ENCODE measurements around the gene ADARB2. TPM values are rescaled to one million over a fixed set of nuclear protein-coding genes. Genes with fewer than 3 reads are reported as not detected.
"Not testable (repeated sequence)": the region's sequence is repeated elsewhere in the genome, so short reads cannot be mapped to it uniquely, and the experiment has no call there.

The ADARB2 gene
- total RNA-seq, 2 donors from 2014 or later = 8.0 to 12.2 TPM

DNA sequence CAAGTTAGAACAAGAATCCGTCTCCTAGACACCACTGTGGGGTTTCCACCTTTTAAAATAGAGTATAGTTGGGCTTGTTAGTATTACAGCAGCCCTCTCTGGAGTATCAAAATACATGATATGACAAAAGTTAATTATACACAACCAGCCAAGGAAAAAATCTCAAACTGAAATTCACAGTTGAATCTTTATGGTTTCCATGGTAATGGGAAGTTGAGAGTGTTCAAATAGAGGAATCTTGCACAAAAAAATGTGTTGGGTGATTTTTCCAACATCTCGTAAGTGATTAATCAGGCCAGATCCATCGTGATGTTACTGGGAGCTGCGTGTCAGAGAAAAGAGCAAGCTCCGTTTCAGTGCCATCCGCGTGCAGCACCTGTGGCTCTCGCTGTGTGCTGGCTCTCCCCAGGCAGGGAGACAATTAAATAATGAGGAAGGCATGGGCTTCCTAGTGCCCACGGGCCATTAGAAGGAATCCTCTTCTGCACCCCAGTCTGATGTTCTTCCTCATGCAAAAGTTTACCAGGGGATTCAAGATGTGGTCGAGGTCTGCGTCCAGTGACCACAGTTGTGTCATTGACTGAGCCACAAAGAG, 41.1 kb upstream of the ADARB2 start:
- ATAC-seq = no peak
- intact Hi-C loops (cut with DNase I) = no loop called here
- Histone ChIP-seq H3K4me3 (no peak overlapping the region), H3K36me3 (replicated peaks in 1 of 2; ENCODE audit: insufficient read depth in 1 of 2, low read depth in 2 of 2) (no peaks in the 10 kb centered on the region), H3K27ac (no peak overlapping the region), H3K27me3 (no peaks in the 10 kb centered on the region), H3K9me3 (no peaks in the 10 kb centered on the region), H3K4me1 (no peaks in the 10 kb centered on the region)
- TF ChIP-seq CTCF (IDR thresholded peaks at IDR 0.05) (no peak), POLR2A (IDR thresholded peaks at IDR 0.05) (no peak)
- no peak for DNase-seq
- WGBS, 2 donors = 73 to 77% methylated on average over 11 of the region's 11 CpGs

DNA sequence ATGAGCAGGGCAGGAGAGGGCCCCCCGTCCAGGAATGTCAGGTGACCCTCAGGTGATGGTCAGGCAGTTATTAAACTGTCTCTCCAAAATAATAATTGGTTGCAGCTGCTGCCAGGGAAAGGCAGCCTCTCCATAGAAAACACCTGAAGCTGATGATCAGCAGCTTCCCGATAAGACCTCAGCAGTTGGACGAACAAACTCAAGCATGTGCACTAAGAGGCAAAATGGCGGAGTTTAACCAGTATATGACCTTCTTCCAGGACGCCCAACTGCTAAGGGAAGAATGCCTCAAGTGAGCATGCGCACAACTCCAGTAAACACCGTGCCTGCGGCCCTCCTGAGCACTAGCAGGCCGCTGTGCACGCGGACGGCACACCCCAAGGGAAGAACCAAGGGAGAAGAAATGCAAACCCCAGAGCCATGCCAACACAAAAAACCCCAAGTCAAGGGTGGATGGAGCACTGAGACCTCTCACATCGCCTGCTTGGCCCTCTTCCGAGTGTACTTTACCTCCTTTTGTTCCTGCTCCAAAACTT, 38.9 kb upstream of the ADARB2 start:
- H3K9me3 ChIP-seq = no peaks in the 10 kb centered on the region
- no peak for TF ChIP-seq POLR2A (IDR thresholded peaks at IDR 0.05)
- no peak for TF ChIP-seq CTCF (IDR thresholded peaks at IDR 0.05)
- no peaks in the 10 kb centered on the region for H3K4me1 ChIP-seq
- H3K27me3 ChIP-seq = no peaks in the 10 kb centered on the region
- no peak for ATAC-seq
- intact Hi-C loops (cut with DNase I) = no loop called here
- no peak for DNase-seq
- WGBS, 2 donors = 73 to 75% methylated on average over 14 of the region's 14 CpGs
- H3K27ac ChIP-seq = no peak overlapping the region
- H3K4me3 ChIP-seq = no peak overlapping the region
- H3K36me3 ChIP-seq (replicated peaks in 1 of 2; ENCODE audit: insufficient read depth in 1 of 2, low read depth in 2 of 2) = no peaks in the 10 kb centered on the region

- WGBS, 2 donors = 18 to 39% methylated on average over 5 of the region's 5 CpGs
- ATAC-seq = no peak
- H3K9me3 ChIP-seq = no peaks in the 10 kb centered on the region
- no peak overlapping the region for H3K27ac ChIP-seq
- H3K4me1 ChIP-seq = no peaks in the 10 kb centered on the region
- intact Hi-C loops (cut with DNase I) = no loop called here
- no peak for DNase-seq
- TF ChIP-seq CTCF (IDR thresholded peaks at IDR 0.05) (no peak), POLR2A (IDR thresholded peaks at IDR 0.05) (no peak)
- no peaks in the 10 kb centered on the region for H3K27me3 ChIP-seq
- no peaks in the 10 kb centered on the region for H3K36me3 ChIP-seq (replicated peaks in 1 of 2; ENCODE audit: insufficient read depth in 1 of 2, low read depth in 2 of 2)
- H3K4me3 ChIP-seq = no peak overlapping the region
Observed at GRCh38 chr10:1774796-1775195, 37.5 kb upstream of the ADARB2 start.

DNA sequence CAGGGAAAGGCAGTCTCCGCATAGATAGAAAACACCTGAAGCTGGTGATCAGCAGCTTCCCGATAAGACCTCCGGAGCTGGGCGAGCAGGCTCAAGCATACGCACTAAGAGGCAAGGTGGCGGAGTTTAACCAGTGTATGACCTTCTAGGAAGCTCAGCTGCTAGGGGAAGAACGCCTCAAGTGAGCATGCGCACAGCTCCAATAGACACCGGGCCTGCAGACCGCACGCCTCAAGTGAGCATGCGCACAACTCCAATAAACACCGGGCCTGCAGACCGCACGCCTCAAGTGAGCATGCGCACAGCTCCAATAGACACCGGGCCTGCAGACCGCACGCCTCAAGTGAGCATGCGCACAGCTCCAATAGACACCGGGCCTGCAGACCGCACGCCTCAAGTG, 35.9 kb upstream of the ADARB2 start:
- H3K9me3 ChIP-seq; intact Hi-C loops (cut with DNase I); H3K4me3 ChIP-seq; H3K4me1 ChIP-seq; H3K27me3 ChIP-seq; H3K36me3 ChIP-seq (replicated peaks in 1 of 2; ENCODE audit: insufficient read depth in 1 of 2, low read depth in 2 of 2); ATAC-seq; DNase-seq; H3K27ac ChIP-seq: not testable (repeated sequence)
- 75 to 82% methylated on average over 14 to 22 of the region's 23 CpGs for WGBS, 2 donors

- no peak for ATAC-seq
- H3K4me1 ChIP-seq = no peaks in the 10 kb centered on the region
- H3K4me3 ChIP-seq = no peak overlapping the region
- H3K27me3 ChIP-seq = no peaks in the 10 kb centered on the region
- no peak overlapping the region for H3K27ac ChIP-seq
- TF ChIP-seq POLR2A (IDR thresholded peaks at IDR 0.05) = no peak
- no peaks in the 10 kb centered on the region for H3K36me3 ChIP-seq (replicated peaks in 1 of 2; ENCODE audit: insufficient read depth in 1 of 2, low read depth in 2 of 2)
- intact Hi-C loops (cut with DNase I) = no loop called here
- no peak for DNase-seq
- WGBS, 2 donors = 40 to 75% methylated on average over 1 to 10 of the region's 10 CpGs
- no peaks in the 10 kb centered on the region for H3K9me3 ChIP-seq
Observed at GRCh38 chr10:1766049-1766448, 28.7 kb upstream of the ADARB2 start.

DNA sequence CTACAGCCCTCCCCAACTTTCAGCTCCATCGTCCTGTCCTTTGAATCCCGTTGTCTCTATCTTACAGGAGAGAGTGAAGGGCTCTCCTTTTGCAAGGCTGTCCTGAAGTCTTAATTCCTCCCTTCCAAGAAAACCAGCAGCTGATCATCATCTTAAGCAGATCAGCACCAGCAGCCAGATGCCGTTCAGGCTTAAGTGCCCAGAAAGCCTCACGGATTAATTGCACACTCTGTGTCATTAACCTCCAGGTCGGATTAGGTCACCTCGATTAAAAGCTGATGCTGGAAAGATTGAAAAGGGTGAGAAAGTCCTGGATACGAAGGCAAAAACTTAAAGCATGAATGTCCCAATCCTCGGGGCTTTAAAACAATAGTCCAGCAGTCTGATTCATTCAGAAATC, 24.8 kb upstream of the ADARB2 start:
- no peak overlapping the region for H3K4me3 ChIP-seq
- no peak overlapping the region for H3K27ac ChIP-seq
- intact Hi-C loops (cut with DNase I) = no loop called here
- DNase-seq = no peak
- no peaks in the 10 kb centered on the region for H3K4me1 ChIP-seq
- no peaks in the 10 kb centered on the region for H3K27me3 ChIP-seq
- H3K9me3 ChIP-seq = no peaks in the 10 kb centered on the region
- WGBS, 2 donors = 48 to 51% methylated on average over 8 of the region's 8 CpGs
- no peaks in the 10 kb centered on the region for H3K36me3 ChIP-seq (replicated peaks in 1 of 2; ENCODE audit: insufficient read depth in 1 of 2, low read depth in 2 of 2)
- TF ChIP-seq POLR2A (IDR thresholded peaks at IDR 0.05) (no peak), CTCF (IDR thresholded peaks at IDR 0.05) (no peak)
- ATAC-seq = no peak
